GM03348 (cell line): ENCODE results near the gene SLC35A4.
"Not testable (repeated sequence)": the region's sequence is repeated elsewhere in the genome, so short reads cannot be mapped to it uniquely, and the experiment has no call there.

Experiments used
- DNase-seq: peaks from one replicate; pipeline ENCODE4 v3.0.0; 2012; ENCODE audit warnings: low spot score

The SLC35A4 gene

DNA sequence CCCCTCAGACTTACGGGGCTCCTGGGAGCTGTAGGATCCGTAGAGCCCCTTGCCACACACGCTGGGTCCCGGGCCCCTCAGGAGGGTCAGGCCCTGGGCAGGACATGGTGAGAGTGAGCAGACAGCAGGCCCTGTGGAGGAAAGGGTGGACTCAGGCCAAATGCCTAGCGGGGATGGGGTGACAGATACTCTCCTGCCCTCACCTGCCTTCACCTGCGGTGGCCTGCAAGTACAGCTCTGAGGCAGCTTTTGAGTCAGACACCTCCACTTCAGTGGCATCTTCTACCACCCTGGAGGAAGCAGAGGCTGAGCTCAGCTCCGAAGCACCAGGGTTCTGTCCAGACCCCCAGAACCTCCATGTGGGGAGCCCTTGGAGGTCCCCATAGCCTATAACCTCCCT, 26.2 kb downstream of the SLC35A4 start:
- DNase-seq, result no peak

- DNase-seq, result peak; percentile 67
These were observed 27.2 kb downstream of the SLC35A4 start for GRCh38 chr5:140591747-140592372.

GRCh38 chr5:140593070-140593469, 28.4 kb downstream of the SLC35A4 start:
- not testable (repeated sequence) for DNase-seq

GRCh38 chr5:140594169-140594568, 29.5 kb downstream of the SLC35A4 start:
- DNase-seq, result no peak

DNA sequence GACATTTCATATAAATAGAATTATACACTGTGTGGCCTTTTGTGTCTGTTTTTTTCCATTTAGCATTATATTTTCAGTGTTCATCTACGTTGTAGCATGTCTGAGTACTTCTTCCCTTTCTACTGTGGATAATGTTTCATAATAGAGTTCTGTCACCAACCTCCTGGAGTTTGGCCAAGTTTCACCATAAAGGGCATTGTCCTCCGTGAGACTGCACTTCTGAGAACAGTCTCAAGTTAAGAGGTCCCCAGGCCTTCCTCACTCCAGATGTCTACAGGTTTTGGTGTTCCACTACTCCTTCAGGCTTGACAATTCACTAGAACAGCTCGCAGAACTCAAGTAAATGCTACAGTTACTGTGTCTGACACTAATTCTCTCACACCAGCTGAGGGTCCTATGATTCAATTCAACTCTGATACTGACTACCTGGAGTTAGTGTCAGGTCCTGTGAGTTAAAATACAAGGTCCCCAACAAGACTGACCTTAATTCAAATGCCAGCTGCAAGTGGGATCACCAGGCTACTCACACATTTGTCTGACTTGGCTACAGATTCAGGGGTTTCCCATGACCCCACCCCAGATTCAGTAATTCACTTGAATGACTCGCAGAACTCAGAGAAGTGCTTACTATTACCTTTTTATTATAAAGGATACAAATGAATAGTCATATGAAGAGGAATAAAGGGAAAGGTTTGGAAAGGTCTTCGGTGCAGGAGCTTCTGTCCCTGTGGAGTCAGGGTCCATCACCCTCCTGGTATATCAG, 31.1 kb downstream of the SLC35A4 start:
- DNase-seq, result no peak

DNA sequence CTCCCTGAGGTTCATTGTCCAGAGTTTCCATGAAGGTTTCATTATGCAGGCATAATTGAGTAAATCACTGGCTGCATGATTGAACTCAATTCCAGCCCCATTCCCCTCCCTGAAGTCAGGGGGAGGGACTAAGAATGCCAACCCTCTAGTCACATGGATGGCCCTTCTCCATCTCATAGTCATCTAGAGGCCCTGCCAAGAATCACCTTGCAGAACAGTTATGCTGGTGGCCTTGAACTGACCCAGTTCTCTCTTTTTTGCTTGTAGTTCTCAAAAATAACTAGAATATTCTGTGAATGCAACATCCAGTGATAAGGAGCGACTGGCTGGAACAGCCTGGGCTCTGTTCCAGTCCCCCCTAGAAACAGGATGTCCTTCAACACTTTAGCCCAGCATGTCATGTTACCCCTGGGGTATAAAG, 31.7 kb downstream of the SLC35A4 start:
- DNase-seq, result no peak

- no peak for DNase-seq
These were observed 34.2 kb downstream of the SLC35A4 start for GRCh38 chr5:140598836-140599235.

GRCh38 chr5:140600096-140600495, 35.5 kb downstream of the SLC35A4 start:
- DNase-seq, result no peak

DNA sequence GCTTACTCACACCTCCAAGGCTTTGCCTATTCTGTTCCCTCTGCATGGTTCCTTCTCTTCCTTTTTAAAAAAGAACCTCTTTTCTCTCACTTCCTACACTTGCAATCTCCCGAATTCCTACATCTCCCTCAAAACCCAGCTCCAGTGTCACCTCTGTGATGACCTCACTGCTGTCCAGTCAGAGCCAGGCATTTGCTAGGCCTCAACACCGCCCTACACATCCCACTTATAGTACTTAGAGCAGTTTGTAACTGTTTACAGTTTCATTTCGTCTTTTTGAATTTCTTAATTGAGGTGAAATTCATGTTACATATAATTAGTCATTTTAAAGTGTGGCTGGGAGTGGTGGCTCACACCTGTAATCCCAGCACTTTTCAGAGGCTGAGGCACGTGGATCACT, 37.5 kb downstream of the SLC35A4 start:
- DNase-seq, result no peak

GRCh38 chr5:140603446-140603698, 38.7 kb downstream of the SLC35A4 start:
- DNase-seq, result not testable (repeated sequence)

DNA sequence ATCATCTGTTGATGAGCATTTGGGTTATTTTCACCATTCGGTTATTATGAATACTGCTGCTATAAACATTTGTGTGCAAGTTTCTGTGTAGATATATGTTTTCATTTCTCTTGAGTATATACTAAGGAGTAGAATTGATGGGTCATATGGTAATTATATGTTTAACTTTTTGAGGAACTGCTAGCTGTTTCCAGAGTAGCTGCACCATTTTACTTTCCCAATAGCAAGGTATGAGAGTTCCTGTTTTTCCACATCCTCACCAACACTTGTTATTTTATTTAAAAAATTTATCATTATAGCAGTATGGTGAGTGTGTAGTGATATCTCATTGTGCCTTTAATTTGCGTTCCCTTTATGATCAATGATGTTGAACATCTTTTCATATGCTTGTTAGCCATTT, 39.1 kb downstream of the SLC35A4 start:
- no peak for DNase-seq

DNA sequence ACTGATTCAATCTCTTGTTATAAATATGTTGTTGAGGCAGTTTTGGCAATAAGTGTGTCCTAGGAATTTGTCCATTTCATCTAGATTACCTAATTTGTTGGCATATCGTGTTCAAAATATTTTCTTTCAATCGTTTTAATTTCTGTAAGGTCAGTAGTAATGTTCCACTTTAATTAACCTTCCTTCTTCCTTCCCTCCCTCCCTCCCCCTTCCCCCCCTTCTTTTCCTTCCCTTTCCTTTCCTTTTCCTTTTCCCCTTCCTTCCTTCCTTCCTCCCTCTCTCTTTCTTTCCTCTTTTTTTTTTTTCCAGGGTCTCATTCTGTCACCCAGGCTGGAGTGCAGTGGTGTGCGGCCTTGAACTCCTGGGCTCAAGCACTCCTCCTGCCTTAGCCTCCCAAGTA, 41.3 kb downstream of the SLC35A4 start:
- no peak for DNase-seq

DNA sequence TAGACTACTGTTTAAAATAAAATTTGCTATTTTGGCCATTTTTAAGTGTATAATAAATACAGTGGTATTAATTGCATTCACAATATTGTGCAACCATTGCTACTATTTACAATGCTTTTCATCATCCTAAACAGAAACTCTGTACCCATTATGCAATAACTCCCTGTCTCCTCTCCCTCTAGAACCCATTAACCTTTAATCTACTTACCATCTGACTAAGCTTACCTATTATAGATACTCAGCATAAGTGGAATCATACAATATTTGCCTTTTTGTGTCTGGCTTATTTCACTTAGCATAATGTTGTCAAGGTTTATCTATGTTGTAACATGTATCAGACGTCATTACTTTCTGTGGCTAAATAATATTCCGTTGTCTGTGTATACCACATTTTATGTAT, 42.4 kb downstream of the SLC35A4 start:
- no peak for DNase-seq

- no peak for DNase-seq
These were observed 44.1 kb downstream of the SLC35A4 start for GRCh38 chr5:140608722-140609121.

GRCh38 chr5:140609126-140609525, 44.5 kb downstream of the SLC35A4 start:
- peak; percentile 41 for DNase-seq

DNA sequence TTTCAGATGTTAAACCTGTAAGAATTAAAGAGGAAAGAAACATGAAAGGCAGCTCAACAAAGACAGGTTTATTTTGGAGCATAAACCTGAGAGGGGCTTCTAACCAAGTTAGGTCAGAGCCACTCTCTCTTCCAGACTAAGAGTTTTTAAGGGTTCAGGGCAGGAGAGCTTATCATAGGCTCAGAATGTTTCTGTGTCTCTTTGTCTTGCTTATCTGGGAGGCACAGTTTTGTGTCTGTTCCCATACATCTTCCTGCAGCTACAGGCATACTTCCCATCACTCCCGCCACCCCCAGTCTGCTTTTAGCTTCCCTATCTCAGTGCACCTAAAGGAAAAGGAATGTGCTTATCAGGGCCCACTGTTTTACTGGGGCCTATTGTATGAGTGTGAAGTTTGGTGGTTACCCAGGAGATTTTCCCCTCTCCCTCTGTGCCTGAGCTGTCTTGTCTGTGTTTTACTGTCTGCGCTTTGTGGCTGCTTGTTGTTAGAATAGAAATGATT, 46.4 kb downstream of the SLC35A4 start:
- no peak for DNase-seq
